ENCODE results near the gene PPFIA1. TPM values are rescaled to one million over a fixed set of nuclear protein-coding genes. Genes with fewer than 3 reads are reported as not detected.

Gene PPFIA1
- total RNA-seq, 6 experiments from 2014 or later, result 21.1 to 27.0 (median 22.7) TPM

GRCh38 chr11:70367071-70367470, 96.6 kb downstream of the PPFIA1 start:
- intact Hi-C loops (cut with DNase I), result no loop called here
- WGBS (ENCODE audit: insufficient coverage, low coverage, low lambda C conversion rate, missing lambda C conversion rate), result 63% methylated on average over 8 of the region's 8 CpGs
- H3K4me3 ChIP-seq, result no peak overlapping the region
- H3K27me3 ChIP-seq, result no peaks in the 10 kb centered on the region
- H3K36me3 ChIP-seq, result peaks cover 0 to 38% (median 18%) of the 10 kb centered on the region in 4 donors
- no peak for TF ChIP-seq POLR2A (IDR thresholded peaks at IDR 0.05)
- TF ChIP-seq CTCF (IDR thresholded peaks at IDR 0.05), result no peak
- no peaks in the 10 kb centered on the region for H3K4me1 ChIP-seq
- no peaks in the 10 kb centered on the region for H3K9me3 ChIP-seq
- DNase-seq (no peak), ATAC-seq (no peak)
- no peak overlapping the region for H3K27ac ChIP-seq

- no peaks in the 10 kb centered on the region for H3K27me3 ChIP-seq
- no peak overlapping the region for H3K27ac ChIP-seq
- 89% methylated on average over 2 of the region's 2 CpGs for WGBS (ENCODE audit: insufficient coverage, low coverage, low lambda C conversion rate, missing lambda C conversion rate)
- no peak overlapping the region for H3K4me3 ChIP-seq
- intact Hi-C loops (cut with DNase I), result no loop called here
- ATAC-seq (no peak), DNase-seq (no peak)
- H3K36me3 ChIP-seq, result peaks cover 4 to 37% (median 14%) of the 10 kb centered on the region in 4 donors
- H3K4me1 ChIP-seq, result no peaks in the 10 kb centered on the region
- TF ChIP-seq POLR2A (IDR thresholded peaks at IDR 0.05), result no peak
- TF ChIP-seq CTCF (IDR thresholded peaks at IDR 0.05), result no peak
- H3K9me3 ChIP-seq, result no peaks in the 10 kb centered on the region
Observed at GRCh38 chr11:70368961-70369360, 98.5 kb downstream of the PPFIA1 start.

- intact Hi-C loops (cut with DNase I), result no loop called here
- Histone ChIP-seq H3K27ac (no peak overlapping the region), H3K27me3 (no peaks in the 10 kb centered on the region), H3K9me3 (no peaks in the 10 kb centered on the region), H3K36me3 (peaks cover 4 to 22% (median 10%) of the 10 kb centered on the region in 4 donors), H3K4me1 (no peaks in the 10 kb centered on the region), H3K4me3 (no peak overlapping the region)
- WGBS (ENCODE audit: insufficient coverage, low coverage, low lambda C conversion rate, missing lambda C conversion rate), result 48% methylated on average over 5 of the region's 5 CpGs
- DNase-seq (no peak), ATAC-seq (peak in 2 of 4 donors; percentile 35 to 63)
- TF ChIP-seq CTCF (IDR thresholded peaks at IDR 0.05) (no peak), POLR2A (IDR thresholded peaks at IDR 0.05) (no peak)
Observed at GRCh38 chr11:70371241-70371640, 100.8 kb downstream of the PPFIA1 start.

GRCh38 chr11:70372076-70372475, 101.6 kb downstream of the PPFIA1 start:
- intact Hi-C loops (cut with DNase I), result no loop called here
- Histone ChIP-seq H3K27ac (no peak overlapping the region), H3K9me3 (no peaks in the 10 kb centered on the region), H3K36me3 (peaks cover 4 to 30% (median 11%) of the 10 kb centered on the region in 4 donors), H3K4me3 (no peak overlapping the region), H3K27me3 (no peaks in the 10 kb centered on the region), H3K4me1 (no peaks in the 10 kb centered on the region)
- ATAC-seq, result no peak
- WGBS (ENCODE audit: insufficient coverage, low coverage, low lambda C conversion rate, missing lambda C conversion rate), result 91% methylated on average over 8 of the region's 8 CpGs
- no peak for TF ChIP-seq CTCF (IDR thresholded peaks at IDR 0.05)
- no peak for TF ChIP-seq POLR2A (IDR thresholded peaks at IDR 0.05)
- peak in 1 of 3 donors; percentile 35 for DNase-seq

- TF ChIP-seq POLR2A (IDR thresholded peaks at IDR 0.05) (no peak), CTCF (IDR thresholded peaks at IDR 0.05) (no peak)
- no peak for DNase-seq
- ATAC-seq, result no peak
Observed at GRCh38 chr11:70376621-70377020, 106.1 kb downstream of the PPFIA1 start.

More at GRCh38 chr11:70376621-70377020, 106.1 kb downstream of the PPFIA1 start:
- WGBS (ENCODE audit: insufficient coverage, low coverage, low lambda C conversion rate, missing lambda C conversion rate), result 84% methylated on average over 6 of the region's 12 CpGs
- Histone ChIP-seq H3K4me3 (no peak overlapping the region), H3K4me1 (no peaks in the 10 kb centered on the region), H3K27ac (no peak overlapping the region), H3K27me3 (no peaks in the 10 kb centered on the region), H3K36me3 (peaks cover 4 to 55% (median 18%) of the 10 kb centered on the region in 4 donors), H3K9me3 (no peaks in the 10 kb centered on the region)
- intact Hi-C loops (cut with DNase I), result no loop called here

All from right lobe of liver (tissue), 6 donors.